GM19351 (cell line): Measurements from ENCODE around the gene LCN2.

ENCODE experiments used
- ATAC-seq: cut with Tn5 transposase; IDR thresholded peaks from one replicate; pipeline ENCODE4 v1.9.1; 2021; ENCODE audit warnings: mild to moderate bottlenecking, moderate library complexity; ENCODE audit not compliant: unreplicated experiment

The LCN2 gene

DNA sequence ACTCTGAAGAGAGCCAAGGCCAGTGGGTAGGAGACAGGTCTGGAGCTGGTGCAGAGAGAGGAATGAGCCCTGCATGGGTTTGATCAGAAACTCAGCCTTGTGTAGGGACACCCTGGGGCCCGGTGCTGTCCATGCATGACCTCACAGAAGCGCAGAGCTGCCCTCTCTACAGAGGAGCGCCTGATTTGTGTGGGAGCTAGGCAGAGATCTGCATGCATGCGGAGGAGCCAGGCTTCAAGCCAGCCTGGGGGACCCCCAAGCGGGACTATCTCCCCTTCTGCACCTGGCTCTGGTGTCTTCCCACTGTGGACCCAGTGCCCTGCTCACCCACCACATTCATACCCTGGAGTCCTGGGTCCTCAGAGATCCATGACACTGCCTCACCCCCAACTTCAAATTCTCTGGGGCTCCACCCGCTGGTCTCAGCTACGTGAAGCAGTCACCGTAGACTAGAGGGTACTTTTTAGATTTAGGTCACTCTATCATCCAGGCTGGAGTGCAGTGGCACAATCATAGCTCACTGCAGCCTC lies 2.6 kb upstream of the LCN2 start:
- no peak for ATAC-seq

DNA sequence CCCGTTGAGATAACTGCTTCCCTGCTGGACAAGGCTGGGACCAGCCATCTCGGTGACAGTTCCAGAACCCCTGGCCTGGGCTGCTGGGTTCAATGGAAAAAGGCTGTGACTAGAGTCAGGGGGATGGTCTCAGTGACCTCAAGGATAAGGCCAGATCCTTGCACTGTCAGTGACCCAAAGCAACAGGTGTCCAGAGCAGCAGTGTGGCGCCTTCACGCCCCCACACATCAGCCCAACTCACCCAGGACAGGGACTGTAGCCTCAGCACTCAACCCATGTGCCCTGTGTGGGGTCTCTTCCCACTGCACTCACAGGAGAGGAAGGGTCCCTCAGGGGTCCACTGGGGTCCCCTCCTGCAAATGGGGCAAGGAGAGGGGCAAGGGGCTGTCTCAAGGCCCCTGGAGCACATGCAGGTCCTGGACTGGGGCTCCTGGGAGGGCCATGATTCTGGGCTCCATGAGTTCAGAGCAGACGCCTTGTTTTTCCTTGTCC lies 698 bp upstream of the LCN2 start:
- ATAC-seq: no peak

DNA sequence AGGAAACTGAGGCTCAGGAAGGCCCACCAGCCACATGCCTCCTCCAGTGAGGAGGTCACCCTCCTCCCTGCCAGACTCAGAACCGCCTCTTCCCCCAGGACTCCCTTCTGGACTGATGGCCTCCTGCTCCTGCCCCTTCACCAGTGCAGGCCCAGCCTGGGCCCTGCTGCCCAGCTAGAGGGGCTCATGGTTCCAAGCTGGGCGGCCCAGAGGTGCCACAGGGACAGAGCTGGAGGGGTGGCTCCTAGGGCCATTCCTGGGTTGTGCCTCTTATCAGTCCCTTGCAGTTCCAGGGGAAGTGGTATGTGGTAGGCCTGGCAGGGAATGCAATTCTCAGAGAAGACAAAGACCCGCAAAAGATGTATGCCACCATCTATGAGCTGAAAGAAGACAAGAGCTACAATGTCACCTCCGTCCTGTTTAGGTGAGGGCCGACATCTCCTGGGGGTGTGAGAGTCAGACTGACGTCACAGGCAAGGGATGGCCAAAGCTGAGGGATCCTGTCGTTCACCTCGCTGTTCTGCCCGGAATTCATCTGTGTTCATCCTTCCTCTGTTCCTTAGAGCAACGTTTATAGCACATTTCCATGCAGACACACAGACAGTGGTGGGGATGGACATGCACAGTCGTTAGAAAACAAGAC lies 819 bp downstream of the LCN2 start:
- no peak for ATAC-seq

DNA sequence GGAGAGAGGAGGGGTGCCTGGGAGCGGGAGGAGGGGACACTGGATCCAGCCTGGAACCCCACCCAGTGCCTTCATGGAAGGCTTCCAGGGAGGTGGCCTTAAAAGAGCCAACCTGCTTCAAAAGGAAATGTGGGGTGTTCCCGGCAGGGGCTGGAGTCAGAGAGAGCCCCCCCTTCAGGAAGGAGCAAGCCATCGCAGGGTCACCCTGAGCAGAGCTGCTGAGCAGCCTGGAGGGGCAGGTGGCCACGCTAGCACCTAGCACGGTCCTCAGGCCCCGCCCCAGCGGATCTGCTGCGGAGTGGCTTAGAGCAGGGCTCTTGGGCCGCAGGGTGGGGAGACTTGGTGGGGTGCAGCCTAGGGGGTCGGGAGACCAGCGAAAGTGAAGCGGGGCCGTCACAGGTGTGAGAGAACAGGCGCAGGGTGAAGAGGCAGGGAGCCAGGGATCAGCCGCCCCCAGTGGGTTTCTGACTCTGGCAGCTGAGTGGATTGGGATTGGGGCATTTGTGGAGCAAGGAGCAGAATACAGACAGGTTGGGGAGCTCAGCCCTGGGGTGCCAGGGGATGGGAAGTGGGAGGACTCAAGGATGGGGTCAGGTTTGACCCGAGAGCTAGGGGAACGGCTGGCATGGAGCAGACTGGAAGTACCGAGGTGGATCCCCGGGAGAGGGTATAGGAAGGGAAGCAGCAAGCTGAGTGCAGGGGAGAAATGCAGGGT lies 1.5 kb downstream of the LCN2 start:
- ATAC-seq: no peak

DNA sequence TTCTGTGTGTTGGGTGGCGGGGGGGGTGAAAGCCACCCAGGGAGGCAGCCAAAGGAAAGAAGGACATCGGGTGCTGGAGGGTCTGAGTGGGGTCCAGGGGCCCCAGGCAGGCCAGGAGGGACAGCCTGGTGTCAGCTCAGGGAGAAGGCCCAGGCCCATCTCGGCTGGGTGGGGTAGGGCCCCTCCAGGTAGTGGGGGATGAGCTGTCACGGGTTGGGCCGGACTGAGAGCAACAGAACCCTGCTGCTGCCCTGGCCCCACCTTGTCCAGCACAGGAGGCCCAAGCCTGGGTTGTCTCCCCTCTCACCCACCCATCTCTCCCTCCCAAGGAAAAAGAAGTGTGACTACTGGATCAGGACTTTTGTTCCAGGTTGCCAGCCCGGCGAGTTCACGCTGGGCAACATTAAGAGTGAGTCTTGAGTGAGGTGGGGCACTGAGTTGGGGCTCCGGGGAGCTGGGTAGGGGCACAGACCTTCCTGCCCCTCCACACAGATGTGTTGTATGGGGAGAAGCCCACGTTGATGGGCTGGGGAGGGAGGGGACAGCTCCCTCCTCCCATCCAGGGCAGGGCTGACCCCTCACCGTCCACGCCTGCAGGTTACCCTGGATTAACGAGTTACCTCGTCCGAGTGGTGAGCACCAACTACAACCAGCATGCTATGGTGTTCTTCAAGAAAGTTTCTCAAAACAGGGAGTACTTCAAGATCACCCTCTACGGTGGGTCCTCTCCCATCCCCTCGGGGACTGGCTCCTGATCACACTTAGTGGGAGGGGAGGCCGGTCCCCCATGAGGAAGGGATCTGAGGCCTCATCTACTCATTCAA lies 2.3 kb downstream of the LCN2 start:
- ATAC-seq: no peak

DNA sequence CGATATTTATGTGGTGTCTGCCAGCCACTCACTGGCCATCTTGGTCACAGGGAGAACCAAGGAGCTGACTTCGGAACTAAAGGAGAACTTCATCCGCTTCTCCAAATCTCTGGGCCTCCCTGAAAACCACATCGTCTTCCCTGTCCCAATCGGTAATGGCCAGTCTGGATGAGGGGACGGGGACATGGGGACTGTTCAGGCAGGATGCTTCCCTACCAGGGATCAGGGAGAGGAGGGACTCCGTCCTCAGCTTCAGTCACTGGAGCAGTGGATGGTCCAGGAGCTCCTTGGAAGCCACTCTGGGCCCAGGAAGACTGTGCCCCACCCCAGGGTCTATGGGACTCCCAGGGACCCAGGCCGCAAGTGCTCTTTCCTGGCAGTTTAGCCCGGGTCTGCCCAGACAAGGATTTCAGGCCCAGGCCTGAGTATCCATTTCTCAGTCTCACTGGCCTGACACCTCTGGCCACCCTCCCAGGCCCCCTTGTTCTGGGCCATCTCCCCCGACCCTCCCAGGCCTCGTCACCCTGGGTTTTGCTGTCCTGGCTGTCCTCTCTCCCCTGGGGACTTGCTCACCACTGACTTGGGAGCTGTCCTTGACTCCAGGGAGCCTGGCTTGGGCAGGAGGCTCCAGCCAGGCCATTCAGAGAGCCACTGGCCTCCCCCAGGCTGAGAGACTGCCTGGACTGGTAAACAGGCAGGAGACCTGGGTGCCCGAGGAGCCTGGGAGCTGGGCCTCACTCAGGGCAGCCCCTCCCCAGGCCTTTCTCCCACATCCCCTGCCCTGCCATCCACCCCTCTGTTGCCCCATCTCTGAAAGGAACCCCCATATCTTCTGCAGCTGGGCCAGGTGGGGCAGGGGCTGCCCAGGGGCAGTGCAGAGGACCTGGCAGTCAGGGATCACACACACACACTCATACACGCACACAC lies 3.1 kb downstream of the LCN2 start:
- ATAC-seq: no peak

DNA sequence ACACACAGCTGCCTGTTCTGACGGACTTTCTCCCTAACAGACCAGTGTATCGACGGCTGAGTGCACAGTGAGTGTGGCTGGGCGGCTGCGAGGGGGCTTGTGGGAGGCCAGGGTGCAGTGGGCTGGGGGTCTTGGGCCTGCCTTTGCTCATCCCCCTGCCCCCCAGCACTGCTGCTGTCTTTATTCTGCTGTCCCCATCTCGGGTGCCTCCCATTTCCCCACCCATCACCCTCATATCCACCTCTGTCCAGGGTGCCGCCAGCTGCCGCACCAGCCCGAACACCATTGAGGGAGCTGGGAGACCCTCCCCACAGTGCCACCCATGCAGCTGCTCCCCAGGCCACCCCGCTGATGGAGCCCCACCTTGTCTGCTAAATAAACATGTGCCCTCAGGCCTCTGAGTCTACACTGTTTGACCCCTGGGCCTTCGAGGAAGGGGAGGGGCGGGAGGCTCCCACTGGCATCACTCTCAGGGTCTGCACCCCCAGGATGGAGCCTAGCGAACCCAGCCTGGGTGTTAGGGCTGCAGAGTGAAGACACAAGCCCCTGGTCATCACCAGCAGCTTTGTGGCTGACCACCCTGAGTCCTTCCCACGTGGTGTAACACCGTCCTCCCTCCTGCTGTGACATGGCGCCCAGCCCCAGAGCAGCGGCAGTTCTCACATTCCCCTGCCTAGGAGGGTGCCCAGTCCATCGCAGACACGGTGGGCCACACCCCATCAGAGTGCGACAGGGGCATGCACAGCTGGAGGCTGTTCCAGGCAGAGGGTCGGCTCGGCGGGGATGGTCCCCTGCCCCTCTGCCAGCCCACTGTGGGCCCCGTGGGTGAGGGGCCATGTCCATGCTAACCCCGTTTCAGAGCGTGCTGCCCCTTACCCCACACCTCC lies 4.0 kb downstream of the LCN2 start:
- no peak for ATAC-seq

DNA sequence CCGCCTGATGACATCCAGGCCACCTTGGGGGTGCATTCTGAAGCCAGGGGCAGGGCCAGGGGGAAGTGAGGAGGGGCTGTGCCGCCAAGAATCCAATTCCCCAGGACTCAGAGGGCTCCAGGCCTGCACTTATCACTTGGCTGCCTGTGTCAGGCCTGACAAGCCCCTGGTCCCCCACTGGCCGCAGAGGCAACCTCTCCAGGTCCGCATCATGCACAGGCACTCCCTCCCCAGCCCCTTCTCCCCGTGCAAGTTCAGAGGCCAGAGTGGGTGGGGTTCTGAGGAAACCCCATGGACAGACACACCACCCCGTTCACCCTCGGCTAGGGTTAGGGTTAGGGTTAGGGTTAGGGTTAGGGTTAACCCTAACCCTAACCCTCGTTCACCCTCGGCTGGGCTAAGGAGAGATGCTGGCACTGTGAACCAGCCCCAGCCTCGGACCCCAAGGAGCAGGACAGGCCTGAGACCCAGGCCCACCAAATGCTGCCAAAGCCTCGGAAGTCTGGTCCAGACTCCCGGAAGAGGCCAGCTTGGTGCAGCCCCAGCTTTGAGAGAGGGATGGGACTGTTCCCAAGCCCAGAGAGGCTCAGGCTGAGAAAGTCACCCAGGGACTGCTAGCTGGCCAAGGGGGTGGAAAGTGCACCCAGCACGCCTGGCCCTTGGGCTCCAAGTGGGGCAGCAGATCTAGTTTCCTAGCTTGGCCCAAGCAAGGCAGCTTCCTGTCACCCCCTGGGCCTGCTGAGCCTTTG lies 4.9 kb downstream of the LCN2 start:
- no peak for ATAC-seq

DNA sequence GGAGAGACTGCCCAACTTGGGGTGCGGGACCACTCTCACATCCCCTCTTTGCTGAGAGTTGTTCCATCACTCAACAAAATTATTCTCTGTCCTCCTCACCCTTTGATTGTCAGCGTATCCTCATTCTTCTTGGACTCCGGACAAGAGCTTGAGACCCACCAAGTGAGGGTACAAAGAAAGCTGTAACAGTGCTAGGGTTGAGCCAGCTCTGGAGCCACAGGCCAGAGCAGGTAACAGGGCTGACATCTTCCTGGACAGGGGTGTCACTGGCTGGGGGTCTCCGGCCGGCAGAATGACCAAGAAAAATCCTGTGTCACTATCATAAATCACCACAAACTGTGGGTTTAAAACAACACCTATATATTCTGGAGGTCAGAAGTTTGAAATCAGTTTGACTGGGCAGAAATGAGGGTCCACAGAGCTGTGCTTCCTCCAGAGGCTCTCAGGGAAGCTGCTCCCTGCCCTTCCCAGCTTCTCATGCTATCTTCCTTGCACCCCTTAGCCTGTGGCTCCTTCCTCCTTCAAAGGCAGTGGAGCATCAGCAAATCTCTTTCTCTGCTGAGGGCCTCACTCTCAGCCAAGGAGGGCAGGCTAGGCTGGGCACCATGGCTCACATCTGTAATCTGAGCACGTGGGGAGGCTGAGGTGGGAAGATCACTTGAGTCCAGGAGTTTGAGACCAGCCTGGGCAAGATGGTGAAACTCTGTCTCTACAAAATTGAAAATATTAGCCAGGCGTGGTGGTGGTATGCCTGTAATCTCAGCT lies 6.7 kb downstream of the LCN2 start:
- no peak for ATAC-seq

DNA sequence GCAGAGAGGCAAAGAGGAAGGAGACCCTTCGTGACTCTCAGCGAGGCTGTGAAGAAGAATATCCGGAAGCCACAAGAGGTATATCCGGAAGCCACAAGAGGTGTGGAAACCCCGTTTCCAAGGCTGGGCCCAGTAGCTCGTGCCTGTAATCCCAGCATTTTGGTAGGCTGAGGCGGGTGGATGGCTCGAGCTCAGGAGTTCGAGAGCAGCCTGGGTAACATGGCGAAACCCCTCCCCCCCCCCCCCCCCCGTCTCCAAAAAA lies 10.2 kb downstream of the LCN2 start:
- no peak for ATAC-seq

DNA sequence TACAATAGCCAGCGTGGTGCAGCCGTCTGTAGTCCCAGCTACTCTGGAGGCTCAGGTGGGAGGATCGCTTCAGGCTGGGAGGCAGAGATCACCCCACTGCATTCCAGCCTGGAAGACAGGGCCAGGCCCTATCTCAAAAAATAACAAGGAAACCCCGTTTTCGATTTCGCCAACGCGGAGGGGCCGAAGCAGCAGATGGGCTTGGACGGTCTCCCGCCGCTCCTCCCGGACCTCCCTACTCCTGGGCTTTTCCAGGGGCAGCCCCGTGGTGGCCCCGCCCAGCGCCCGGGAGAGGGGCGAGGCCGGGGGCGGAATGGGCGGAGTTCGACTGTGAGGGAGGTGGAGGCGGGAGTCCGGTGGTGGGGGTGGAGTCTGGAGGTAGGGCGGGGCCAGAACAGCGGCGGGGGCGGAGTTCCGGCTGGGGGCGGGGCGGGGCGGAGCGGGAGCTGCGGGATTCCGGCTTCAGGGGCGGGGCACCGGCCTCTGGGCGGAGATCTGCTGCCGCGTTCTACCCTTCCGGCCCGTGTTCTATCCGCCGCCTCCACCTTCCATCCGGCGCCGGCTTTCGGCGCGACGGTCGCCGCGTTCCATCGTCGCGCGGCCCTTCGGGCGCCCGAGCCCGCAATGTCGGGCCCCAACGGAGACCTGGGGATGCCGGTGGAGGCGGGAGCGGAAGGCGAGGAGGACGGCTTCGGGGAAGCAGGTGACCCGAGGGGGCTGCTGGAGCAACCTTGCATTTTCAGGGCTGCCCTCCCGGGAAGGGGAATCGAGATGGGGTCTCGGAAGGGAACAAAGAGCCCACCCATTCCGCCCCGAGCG lies 10.7 kb downstream of the LCN2 start, which contains the start of gene BBLN:
Gene BBLN, plus strand, starts transcription at position 482 of the 819 bp plus-strand sequence. Its CDS starts 143 bp downstream, at position 625.
- peak; percentile 71 for ATAC-seq

DNA sequence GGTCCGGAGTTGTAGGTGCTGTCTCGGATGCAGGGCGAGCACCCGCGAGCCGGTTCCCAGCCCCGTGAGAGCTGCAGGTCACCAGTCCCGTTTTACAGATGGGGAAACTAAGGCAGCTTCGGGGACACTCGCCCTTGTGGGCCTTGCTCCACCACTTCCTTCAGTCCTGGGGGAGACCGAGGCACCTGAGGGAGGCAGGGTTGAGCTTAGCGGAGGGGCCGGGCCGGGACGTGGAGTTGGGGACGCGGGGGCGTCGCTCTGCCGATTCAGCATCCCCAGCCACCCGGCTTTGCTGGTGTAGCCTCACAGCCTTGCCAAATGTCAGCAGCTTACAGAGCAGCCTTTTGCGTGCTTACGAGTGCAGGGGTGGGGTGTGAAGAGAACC lies 11.3 kb downstream of the LCN2 start:
- ATAC-seq: peak; percentile 20

DNA sequence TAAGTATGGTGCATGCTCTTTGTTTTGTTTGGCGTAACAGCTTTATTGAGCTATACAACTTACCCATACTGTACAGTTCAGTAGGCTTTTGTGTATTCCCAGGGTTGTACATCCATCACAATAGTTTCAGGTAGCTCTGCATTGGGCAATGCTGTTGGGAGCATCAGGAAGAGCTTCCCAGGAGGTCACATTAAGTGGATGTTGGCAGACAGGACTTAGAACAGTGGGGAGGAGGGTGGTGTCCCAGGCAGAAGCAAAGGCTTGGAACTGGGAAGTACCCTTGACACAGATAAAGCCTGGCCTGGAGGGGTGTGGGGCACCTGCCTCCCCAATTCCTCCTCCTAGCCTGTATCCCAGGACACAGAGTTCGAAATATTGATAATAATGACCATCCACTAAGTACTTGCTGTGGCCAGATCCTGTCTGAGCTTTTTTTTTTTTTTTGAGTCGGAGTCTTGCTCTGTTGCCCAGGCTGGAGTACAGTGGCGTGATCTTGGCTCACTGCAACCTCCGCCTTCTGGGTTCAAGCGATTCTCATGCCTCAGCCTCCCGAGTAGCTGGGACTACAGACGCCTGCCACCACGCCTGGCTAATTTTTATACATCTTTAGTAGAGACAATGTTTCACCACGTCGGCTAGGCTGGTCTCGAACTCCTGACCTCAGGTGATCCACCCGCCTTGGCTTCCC lies 12.1 kb downstream of the LCN2 start:
- no peak for ATAC-seq

DNA sequence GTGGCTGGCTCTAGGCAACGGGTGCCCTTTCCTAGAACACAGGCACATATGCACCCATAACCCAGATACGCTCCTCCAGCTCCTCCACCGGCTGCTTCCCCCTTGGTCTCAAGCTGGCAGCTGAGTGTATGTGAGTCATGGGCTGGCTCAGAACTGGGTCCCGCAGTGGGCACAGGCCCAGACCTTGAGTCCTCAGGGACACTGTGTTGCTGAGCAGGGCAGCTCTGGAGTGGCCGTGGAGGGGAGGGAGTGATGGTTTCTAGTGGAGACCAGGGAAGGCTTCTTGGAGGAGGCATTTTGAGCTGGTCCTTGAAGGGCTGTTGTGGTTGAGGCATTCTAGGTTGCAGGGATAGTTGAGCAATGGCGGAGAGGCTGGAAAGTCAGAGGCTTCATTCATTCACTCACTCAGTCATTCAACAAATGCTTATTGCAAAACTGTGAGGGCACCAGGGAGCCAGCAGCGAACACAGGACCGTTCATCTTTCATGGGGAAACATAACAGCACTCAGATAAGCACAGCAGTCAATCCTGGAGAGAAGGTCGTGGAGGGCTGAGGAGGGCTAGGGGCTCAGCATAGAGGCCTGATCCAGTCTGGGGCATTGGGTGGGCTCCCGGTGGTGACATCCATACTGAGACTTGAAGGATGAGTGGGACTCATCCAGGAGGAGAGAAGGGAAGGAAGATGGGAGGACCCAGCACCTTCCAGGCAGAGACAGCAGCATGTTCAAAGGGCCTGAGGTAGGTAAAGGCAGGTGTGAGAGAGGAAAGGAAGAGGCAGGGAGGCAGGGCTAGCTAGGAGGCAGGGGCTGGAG lies 13.2 kb downstream of the LCN2 start:
- no peak for ATAC-seq

DNA sequence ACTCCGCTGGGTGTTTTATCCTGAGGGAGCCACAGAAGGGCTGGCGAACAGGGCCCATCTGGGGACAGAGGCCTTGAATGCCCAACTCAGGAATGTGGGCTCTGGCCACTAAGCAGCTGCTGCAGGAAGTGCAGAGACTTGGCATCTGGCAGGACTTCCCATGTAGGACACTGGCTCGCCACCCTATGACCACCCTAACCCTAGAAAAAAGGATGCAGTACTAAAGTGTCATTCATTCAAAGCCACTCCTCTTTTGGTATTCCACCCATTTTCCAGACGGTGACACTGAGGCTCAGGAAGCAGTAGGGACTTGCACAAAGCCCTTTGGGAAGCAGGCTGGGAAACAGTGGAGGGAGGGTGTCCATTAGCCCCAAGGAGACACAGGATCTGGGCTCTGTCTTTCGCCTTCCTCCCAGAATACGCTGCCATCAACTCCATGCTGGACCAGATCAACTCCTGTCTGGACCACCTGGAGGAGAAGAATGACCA lies 13.8 kb downstream of the LCN2 start:
- ATAC-seq: no peak
